ENCODE measurements around the gene DYSF.

DNA sequence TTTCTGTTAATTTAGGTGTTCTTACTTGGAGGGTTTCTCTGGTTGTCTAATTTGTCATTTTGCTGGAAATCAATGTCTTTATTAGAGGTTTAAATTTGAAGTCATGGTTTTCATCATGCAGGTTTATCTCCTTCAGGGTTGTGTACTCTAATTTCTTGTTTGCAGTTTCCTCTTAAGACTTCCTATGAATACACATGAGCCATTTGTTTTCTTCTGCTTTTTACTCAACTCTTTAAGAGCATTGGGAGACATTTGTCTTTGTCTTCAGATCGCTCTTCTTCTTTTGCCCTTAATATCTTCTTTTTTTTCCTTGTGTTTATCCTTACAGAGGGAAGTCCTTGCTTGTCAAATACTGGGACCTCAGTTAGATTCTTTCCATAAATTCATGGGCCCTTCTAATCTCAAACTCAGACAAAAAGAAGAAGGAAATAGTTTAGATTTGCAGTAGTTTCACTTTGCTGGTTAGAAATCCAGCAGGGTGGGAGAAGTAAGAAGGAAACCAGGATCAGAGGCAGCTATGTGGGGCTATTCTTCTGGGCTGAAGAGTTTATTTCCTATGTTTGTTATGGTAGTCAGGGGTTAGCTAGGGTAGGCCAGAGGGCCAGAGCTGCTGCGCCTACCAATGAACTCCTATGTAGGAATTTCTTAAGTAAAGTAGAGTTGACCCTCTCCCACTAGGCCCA lies 176.6 kb downstream of the DYSF start:
- TF ChIP-seq, protein P1, sequence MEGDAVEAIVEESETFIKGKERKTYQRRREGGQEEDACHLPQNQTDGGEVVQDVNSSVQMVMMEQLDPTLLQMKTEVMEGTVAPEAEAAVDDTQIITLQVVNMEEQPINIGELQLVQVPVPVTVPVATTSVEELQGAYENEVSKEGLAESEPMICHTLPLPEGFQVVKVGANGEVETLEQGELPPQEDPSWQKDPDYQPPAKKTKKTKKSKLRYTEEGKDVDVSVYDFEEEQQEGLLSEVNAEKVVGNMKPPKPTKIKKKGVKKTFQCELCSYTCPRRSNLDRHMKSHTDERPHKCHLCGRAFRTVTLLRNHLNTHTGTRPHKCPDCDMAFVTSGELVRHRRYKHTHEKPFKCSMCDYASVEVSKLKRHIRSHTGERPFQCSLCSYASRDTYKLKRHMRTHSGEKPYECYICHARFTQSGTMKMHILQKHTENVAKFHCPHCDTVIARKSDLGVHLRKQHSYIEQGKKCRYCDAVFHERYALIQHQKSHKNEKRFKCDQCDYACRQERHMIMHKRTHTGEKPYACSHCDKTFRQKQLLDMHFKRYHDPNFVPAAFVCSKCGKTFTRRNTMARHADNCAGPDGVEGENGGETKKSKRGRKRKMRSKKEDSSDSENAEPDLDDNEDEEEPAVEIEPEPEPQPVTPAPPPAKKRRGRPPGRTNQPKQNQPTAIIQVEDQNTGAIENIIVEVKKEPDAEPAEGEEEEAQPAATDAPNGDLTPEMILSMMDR (IDR thresholded peaks at IDR 0.05; ENCODE audit: extremely low read depth in 1 of 2, insufficient read depth in 1 of 2, low read depth in 1 of 2, low read length in 2 of 2): no peak
- TF ChIP-seq, protein P2, sequence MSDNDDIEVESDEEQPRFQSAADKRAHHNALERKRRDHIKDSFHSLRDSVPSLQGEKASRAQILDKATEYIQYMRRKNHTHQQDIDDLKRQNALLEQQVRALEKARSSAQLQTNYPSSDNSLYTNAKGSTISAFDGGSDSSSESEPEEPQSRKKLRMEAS (IDR thresholded peaks at IDR 0.05; ENCODE audit: insufficient read depth, insufficient read length): no peak
- TF ChIP-seq POLR2A (IDR thresholded peaks at IDR 0.05; ENCODE audit: low read depth, low read length): no peak
- no peak for TF ChIP-seq POLR2AphosphoS5 (IDR thresholded peaks at IDR 0.05; ENCODE audit: insufficient read depth, low read depth, low read length)
- TF ChIP-seq JUN (IDR thresholded peaks at IDR 0.05; ENCODE audit: borderline replicate concordance, insufficient read depth, insufficient read length, low read depth): no peak
- TF ChIP-seq EZH2 (IDR thresholded peaks at IDR 0.05; ENCODE audit: borderline replicate concordance, low read depth, low read length, severe bottlenecking): no peak
- TF ChIP-seq MYC (IDR thresholded peaks at IDR 0.05; ENCODE audit: low read depth, low read length): no peak
- TF ChIP-seq FOS (IDR thresholded peaks at IDR 0.05; ENCODE audit: borderline replicate concordance, insufficient read depth, low read length): no peak

Data from endothelial cell of umbilical vein (primary cell).